BE2C (cell line): Measurements from ENCODE around the gene ADNP2.

ENCODE experiments used
- DNase-seq: peaks from one replicate; pipeline ENCODE4 v3.0.0-alpha.2; 2020
- H3K27me3 ChIP-seq: fragments of 250-450 bp; sonication (Bioruptor Pico); 2 replicates; pipeline ENCODE4 v1.5.1; 2020; ENCODE audit warnings: mild to moderate bottlenecking
- H3K36me3 ChIP-seq: fragments of 250-450 bp; sonication (Bioruptor Pico); 2 replicates; pipeline ENCODE4 v1.5.1; 2020; ENCODE audit warnings: mild to moderate bottlenecking
- H3K4me1 ChIP-seq: fragments of 250-450 bp; sonication (Bioruptor Pico); 2 replicates; pipeline ENCODE4 v1.5.1; 2020
- H3K4me3 ChIP-seq: 2 replicates; pipeline ENCODE4 v1.5.1; 2011; ENCODE audit warnings: low read depth, low read length
- H3K9me3 ChIP-seq: fragments of 250-450 bp; sonication (Bioruptor Pico); 2 replicates; pipeline ENCODE4 v1.5.1; 2020
- TF ChIP-seq, protein P1 (sequence below): IDR thresholded peaks from 2 replicates; pipeline ENCODE4 v1.5.1; 2012; ENCODE audit warnings: mild to moderate bottlenecking, low read depth, low read length

ADNP2 gene

DNA sequence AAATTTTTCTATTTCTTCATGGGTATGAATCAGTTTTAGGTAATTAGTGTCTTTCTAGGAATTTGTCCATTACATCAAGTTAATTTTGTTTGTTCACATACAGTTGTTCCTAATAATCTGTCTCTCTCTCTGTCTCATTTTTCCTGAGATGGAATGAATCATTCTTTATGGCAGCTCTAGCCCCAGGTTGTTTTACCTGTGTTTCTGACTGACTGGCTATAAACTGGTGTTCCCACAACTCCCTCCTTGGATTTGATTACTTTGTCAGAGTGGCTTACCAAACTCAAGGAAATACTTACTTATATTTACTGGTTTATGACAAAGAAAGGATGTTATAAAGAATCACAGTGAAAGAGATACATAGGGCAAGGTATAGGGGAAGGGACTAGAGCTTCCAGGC, 15.1 kb downstream of the ADNP2 start:
- Histone ChIP-seq H3K9me3 (no peaks in the 10 kb centered on the region), H3K4me1 (no peaks in the 10 kb centered on the region), H3K27me3 (no peaks in the 10 kb centered on the region), H3K4me3 (no peak overlapping the region), H3K36me3 (no peaks in the 10 kb centered on the region)
- DNase-seq = no peak
- TF ChIP-seq, protein P1, sequence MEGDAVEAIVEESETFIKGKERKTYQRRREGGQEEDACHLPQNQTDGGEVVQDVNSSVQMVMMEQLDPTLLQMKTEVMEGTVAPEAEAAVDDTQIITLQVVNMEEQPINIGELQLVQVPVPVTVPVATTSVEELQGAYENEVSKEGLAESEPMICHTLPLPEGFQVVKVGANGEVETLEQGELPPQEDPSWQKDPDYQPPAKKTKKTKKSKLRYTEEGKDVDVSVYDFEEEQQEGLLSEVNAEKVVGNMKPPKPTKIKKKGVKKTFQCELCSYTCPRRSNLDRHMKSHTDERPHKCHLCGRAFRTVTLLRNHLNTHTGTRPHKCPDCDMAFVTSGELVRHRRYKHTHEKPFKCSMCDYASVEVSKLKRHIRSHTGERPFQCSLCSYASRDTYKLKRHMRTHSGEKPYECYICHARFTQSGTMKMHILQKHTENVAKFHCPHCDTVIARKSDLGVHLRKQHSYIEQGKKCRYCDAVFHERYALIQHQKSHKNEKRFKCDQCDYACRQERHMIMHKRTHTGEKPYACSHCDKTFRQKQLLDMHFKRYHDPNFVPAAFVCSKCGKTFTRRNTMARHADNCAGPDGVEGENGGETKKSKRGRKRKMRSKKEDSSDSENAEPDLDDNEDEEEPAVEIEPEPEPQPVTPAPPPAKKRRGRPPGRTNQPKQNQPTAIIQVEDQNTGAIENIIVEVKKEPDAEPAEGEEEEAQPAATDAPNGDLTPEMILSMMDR = no peak

DNA sequence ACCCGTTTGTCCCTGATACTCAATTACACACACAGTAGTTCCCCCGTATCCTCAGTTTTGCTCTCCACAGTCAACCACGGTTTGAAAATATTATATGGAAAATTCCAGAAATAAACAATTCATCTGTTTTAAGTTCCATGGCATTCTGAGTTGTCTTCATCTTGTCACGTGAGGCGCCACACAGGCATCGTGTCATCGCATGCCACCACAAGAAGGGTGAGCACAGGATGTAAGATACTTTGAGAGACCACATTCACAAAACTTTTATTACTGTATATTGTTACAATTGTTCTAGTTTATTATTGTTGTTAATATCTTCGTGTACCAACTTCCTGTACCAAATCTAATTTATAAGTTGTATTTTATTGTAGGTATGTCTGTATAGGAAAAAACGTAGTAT, 17.7 kb downstream of the ADNP2 start:
- TF ChIP-seq, protein P1 = no peak

DNA sequence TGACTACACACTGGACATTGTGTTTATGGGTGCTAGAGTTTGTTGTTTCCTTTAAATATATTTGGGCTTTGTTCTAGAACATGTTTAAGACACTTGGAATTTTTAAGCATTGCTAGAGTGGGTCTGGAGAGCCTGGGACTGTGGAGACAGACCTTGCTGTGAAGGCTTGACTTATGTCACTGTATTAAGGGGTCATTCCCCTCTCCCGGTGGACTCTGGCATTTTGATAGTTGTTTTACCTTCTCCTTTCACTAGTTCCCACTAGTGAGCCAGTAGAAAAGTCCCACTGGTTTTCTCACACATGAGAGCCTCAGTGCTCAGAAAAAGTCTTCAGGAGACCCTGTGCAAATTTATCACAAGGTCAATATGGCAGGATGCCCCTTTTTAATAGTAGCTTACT, 18.6 kb downstream of the ADNP2 start:
- H3K36me3 ChIP-seq = no peaks in the 10 kb centered on the region
- TF ChIP-seq, protein P1 = no peak
- H3K9me3 ChIP-seq = no peaks in the 10 kb centered on the region
- H3K27me3 ChIP-seq = no peaks in the 10 kb centered on the region
- no peaks in the 10 kb centered on the region for H3K4me1 ChIP-seq
- no peak overlapping the region for H3K4me3 ChIP-seq
- no peak for DNase-seq

More for the DNA sequence above, 17.7 kb downstream of the ADNP2 start:
- Histone ChIP-seq H3K36me3 (no peaks in the 10 kb centered on the region), H3K4me3 (no peak overlapping the region), H3K27me3 (no peaks in the 10 kb centered on the region), H3K9me3 (no peaks in the 10 kb centered on the region), H3K4me1 (no peaks in the 10 kb centered on the region)
- DNase-seq = no peak

DNA sequence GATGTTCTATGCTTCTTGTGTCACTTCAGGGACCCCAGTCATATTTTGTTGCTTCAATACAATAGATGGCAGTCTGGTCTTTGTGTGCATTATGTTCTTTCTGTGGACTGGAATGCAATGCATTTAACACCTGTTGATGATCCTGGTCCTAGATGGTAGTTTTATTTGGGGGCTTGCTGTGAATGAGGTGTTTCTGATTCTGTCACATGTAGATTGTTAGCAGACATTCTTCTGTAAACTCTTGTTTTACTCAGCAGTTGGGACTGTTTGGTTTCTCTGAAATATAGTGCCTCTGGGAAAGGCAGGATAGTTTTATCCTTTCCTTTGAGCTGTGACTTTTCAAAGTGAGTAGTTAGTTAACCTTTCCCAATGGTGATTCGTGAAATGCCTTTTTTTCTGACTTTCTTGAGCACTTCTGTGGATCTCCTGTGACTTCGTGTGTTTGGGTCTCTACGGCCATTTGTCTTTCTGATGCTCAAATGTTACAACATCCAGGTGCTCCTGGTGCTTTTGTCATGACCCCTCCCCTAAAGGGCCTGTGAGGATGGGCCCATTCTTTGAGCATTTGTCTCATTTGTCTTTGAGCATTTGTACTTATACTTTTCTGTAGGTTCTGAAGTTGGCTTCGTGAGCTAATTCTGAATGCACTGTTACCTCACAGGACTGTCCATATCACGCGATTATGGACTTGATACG, 20.8 kb downstream of the ADNP2 start:
- H3K27me3 ChIP-seq = no peaks in the 10 kb centered on the region
- TF ChIP-seq, protein P1 = no peak
- H3K4me3 ChIP-seq = no peak overlapping the region
- no peaks in the 10 kb centered on the region for H3K9me3 ChIP-seq
- H3K36me3 ChIP-seq = no peaks in the 10 kb centered on the region; the same call in 1 of the 2 replicates
- H3K4me1 ChIP-seq = no peaks in the 10 kb centered on the region
- no peak for DNase-seq

DNA sequence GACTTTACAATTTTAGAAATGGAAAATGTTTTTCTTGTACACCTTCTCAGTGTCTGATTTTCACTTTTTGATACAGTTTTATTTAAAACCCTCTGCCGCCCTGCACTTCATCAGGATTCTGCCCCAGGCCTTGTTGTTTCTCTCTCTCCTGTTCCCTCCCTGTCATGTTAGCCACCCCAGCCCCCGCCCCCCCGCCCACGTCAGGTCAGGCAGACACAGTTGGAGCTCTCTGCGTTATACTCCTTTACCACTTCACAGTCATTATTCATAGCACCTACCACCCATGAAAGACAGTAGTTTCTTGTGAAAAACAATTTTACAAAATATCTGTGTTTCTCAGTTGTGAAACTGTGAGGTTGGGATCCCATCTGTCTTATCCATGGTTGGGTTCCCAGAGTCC, 21.5 kb downstream of the ADNP2 start:
- TF ChIP-seq, protein P1 = no peak
- Histone ChIP-seq H3K9me3 (no peaks in the 10 kb centered on the region), H3K4me1 (no peaks in the 10 kb centered on the region), H3K4me3 (no peak overlapping the region), H3K27me3 (no peaks in the 10 kb centered on the region), H3K36me3 (peaks cover 3% of the 10 kb centered on the region; the same call in 1 of the 2 replicates)
- no peak for DNase-seq

DNA sequence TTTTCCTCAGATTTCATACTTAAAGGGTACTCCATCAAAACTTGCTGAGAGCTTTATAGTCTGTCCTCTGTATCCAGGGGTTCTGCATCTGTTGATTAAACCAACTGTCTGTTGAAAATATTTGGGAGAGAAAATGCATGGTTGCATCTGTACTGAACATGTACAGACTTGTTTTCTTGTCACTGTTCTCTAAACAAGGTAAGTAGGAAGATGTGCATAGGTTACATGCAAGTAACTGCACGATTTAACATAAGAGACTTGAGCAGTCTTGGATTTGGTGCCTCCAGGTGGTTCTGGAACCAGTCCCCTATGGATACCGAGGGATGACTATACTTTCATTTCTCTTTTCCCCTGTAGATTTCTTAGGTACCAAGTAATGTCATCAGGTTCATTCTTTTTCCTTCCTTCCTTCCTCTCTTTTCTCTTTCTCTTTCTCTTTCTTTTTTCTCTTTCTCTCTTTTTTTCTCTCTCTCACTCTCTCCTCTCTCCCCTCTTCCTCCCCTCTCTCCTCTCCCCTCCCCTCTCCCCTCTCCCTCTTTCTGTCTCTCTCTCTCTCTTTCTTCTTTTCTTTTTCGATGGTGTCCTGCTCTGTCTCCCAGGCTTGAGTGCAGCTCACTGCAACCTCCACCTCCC, 23.2 kb downstream of the ADNP2 start:
- H3K4me3 ChIP-seq = no peak overlapping the region
- DNase-seq = no peak
- peaks cover 18% of the 10 kb centered on the region for H3K36me3 ChIP-seq
- no peaks in the 10 kb centered on the region for H3K9me3 ChIP-seq
- H3K4me1 ChIP-seq = no peaks in the 10 kb centered on the region
- TF ChIP-seq, protein P1 = no peak
- no peaks in the 10 kb centered on the region for H3K27me3 ChIP-seq
